GM13976 (cell line): Measurements from ENCODE around the gene HOMER3.

Experiments used
- DNase-seq: peaks from one replicate; pipeline ENCODE4 v3.0.0; 2012; ENCODE audit warnings: low spot score
- CTCF ChIP-seq: IDR thresholded peaks from 2 replicates; pipeline ENCODE4 v1.5.1; 2012; ENCODE audit warnings: borderline replicate concordance, mild to moderate bottlenecking; ENCODE audit not compliant: insufficient read depth; ENCODE audit errors: extremely low read depth, missing control alignments, control extremely low read depth
- in situ Hi-C: fragments of 300-500 bp; cut with MboI; formaldehyde crosslinking; loops from one replicate; pipeline ENCODE4 v1.12.0; 2022; ENCODE audit warnings: low sequenced_read_pairs, mixed read lengths, inconsistent platforms; ENCODE audit not compliant: unreplicated experiment

HOMER3 gene

GRCh38 chr19:18946918-18947317, 5.9 kb upstream of the HOMER3 start:
- in situ Hi-C loops: no loop called here
- DNase-seq: no peak
- TF ChIP-seq CTCF: no peak

- in situ Hi-C loops: no loop called here
- TF ChIP-seq CTCF: no peak
- no peak for DNase-seq
Observed at GRCh38 chr19:18946335-18946734, 5.3 kb upstream of the HOMER3 start.

GRCh38 chr19:18945297-18945696, 4.3 kb upstream of the HOMER3 start:
- no peak for TF ChIP-seq CTCF
- in situ Hi-C loops: no loop called here
- DNase-seq: no peak

DNA sequence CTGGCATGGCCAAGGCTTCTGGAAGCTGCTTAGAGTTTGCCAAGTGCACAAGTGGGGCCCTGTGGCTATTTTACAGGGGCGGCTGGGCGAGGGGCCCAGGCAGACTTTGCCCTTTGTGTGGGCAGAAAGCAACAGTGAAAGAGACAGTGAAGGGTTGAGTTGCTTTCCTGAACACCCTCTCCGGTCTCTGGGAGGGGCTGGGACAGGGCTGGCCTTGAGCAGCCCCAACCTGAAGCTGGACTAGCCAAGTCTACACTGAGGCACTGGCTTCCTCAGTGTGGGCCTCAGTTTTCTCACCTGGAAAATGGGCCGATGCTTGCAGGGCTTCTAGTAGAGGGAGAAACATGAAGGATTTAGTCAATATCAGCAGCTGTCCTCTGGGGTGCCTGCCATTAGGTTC, 2.4 kb upstream of the HOMER3 start:
- no peak for TF ChIP-seq CTCF
- in situ Hi-C loops: no loop called here
- no peak for DNase-seq

- in situ Hi-C loops: no loop called here
- DNase-seq: no peak
- TF ChIP-seq CTCF: no peak
Observed at GRCh38 chr19:18942692-18943091, 1.7 kb upstream of the HOMER3 start.

DNA sequence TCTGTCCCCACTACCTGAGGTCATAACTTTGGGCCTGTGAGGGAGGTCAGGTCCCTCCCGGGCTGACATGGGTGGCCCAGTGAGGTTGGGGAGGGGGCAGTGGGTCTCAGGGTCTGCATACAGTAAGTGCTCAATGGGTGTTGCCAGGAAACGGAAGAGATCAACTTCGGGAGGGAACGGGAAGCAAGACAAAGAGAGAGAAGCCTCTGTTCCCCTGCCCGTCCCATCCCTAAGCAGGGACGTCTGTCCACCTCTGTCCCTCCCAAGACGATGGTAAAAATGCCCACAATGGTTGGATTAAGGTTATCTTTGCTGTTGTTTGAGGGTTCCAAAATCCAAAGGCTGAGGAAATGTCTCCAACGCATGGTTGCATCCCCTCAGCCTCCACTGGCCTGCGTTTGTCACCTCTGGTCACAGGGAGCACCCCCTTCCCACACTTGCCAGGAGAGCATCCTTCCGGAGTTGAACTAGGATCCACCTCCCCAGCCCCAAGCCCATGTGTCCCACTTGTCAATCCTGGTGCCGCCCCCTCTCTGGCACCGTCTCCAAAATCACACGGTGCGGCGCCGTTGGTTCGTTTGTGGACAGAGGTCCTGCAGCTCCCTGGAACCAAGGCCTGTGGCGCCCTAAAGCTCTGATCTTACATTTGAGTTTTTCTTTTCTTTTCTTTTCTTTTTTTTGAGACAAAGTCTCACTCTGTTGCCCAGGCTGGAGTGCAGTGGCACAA, 774 bp upstream of the HOMER3 start:
- TF ChIP-seq CTCF: no peak
- no peak for DNase-seq
- in situ Hi-C loops: no loop called here

GRCh38 chr19:18939922-18940768, 872 bp downstream of the HOMER3 start:
- no peak for TF ChIP-seq CTCF
- no peak for DNase-seq
- in situ Hi-C loops: no loop called here
